Neutrophil (primary cell): ENCODE measurements around the gene TBC1D22A.

Experiments used
- H3K27ac ChIP-seq: fragments of 200-600 bp; sonication (generic); 2 replicates; pipeline ENCODE4 v1.5.1; 2016; ENCODE audit warnings: mild to moderate bottlenecking, moderate library complexity
- H3K27me3 ChIP-seq: fragments of 200-600 bp; sonication (generic); 2 replicates; pipeline ENCODE4 v1.6.0; 2016; ENCODE audit warnings: mild to moderate bottlenecking
- H3K36me3 ChIP-seq: fragments of 200-600 bp; sonication (generic); 2 replicates; pipeline ENCODE4 v1.5.1; 2017
- H3K4me1 ChIP-seq, 2 experiments: fragments of 200-600 bp in 1 of 2; sonication (generic) in 1 of 2; 1 replicate in 1 of 2; 2 replicates in 1 of 2; pipeline versions ENCODE4 v1.5.1 to v1.6.1; 2013 to 2016; ENCODE audit warnings: low read depth in 1 of 2, low read length in 1 of 2, mild to moderate bottlenecking in 1 of 2, moderate library complexity in 1 of 2; ENCODE audit not compliant: control insufficient read depth in 1 of 2, insufficient read depth in 1 of 2
- H3K4me3 ChIP-seq, 2 experiments: fragments of 200-600 bp in 1 of 2; sonication (generic) in 1 of 2; 1 replicate in 1 of 2; 2 replicates in 1 of 2; pipeline ENCODE4 v1.5.1; 2013 to 2016; ENCODE audit warnings: low read depth in 1 of 2, low read length in 1 of 2, mild to moderate bottlenecking in 1 of 2, moderate library complexity in 1 of 2
- H3K9me3 ChIP-seq: fragments of 200-600 bp; sonication (generic); 2 replicates; pipeline ENCODE4 v1.5.1; 2016
- CTCF ChIP-seq: fragments of 200-600 bp; sonication (generic); IDR thresholded peaks from 2 replicates; pipeline ENCODE4 v1.5.1; 2016; ENCODE audit warnings: antibody characterized with exemption

TBC1D22A gene

DNA sequence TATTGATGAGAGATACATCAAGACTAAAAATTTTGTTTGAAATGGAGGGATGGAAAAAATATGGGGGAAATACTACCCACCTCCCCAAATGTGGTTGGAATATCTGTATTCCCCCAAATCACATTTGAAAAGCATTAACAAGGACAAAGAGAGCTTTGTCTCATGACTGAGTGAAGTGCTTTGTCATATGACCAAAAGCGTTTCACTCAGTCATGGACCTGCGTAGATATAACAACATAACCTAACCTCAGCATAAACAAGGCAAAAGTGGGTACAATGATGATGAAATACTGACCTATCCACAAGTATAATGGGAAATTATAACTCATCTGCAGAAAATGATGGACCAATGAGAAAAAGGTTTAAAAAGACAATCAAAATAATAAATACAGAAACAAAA, 418.3 kb downstream of the TBC1D22A start:
- H3K4me1 ChIP-seq = no peaks in the 10 kb centered on the region
- no peak overlapping the region for H3K4me3 ChIP-seq

GRCh38 chr22:47187176-47187957, 424.9 kb downstream of the TBC1D22A start:
- no peak for TF ChIP-seq CTCF
- Histone ChIP-seq H3K9me3 (no peaks in the 10 kb centered on the region), H3K4me3 (no peak overlapping the region), H3K36me3 (no peaks in the 10 kb centered on the region), H3K27ac (no peak overlapping the region), H3K27me3 (no peaks in the 10 kb centered on the region), H3K4me1 (no peaks in the 10 kb centered on the region)

More for the DNA sequence above, 418.3 kb downstream of the TBC1D22A start:
- Histone ChIP-seq H3K27ac (no peak overlapping the region), H3K9me3 (no peaks in the 10 kb centered on the region), H3K36me3 (no peaks in the 10 kb centered on the region), H3K27me3 (no peaks in the 10 kb centered on the region)
- no peak for TF ChIP-seq CTCF

- no peaks in the 10 kb centered on the region for H3K36me3 ChIP-seq
- no peaks in the 10 kb centered on the region for H3K4me1 ChIP-seq
- no peaks in the 10 kb centered on the region for H3K9me3 ChIP-seq
- H3K27me3 ChIP-seq = no peaks in the 10 kb centered on the region
- H3K27ac ChIP-seq = no peak overlapping the region
- no peak overlapping the region for H3K4me3 ChIP-seq
- no peak for TF ChIP-seq CTCF
Observed at GRCh38 chr22:47188261-47189055, 426.0 kb downstream of the TBC1D22A start.

DNA sequence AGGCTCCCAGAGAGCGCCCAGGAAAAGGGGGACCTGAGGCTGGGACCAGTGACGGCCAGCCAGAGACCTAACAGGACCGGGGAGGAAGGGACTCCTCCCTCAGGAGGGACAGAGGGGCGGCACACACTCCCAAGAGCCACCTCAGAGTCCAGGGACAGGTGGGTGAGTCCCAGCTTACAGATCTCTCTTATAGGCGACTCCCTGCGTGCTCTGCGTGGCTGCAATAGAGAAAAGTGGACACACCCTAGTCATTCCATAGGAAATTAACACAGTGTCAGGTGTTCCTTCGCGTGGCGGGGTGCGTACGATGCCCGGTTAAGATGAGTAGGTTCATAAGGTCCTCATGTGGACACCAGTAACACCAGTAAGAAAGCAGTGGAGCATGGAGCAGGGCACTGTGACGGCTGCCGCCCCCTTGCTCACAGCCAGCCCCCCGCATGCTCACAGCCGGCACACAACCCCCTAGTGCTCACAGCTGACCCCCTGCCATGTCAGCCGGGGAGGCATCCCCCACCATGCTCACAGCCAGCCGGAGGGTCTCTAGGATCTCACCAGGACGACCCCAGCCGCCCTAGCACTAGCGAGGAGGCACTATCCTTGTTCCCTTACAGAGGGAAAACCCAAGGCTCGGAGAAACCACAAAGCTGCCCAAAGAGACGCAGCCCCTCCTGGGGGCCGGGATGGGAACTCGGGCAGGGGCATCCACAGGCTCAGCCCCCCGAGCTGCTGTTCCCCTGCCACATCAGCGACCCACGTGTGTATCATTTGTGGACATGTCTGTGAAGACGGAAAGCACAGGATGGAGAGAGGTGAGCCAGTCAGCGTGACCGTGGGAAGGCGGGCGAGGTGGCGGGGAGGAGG, 426.8 kb downstream of the TBC1D22A start:
- H3K27me3 ChIP-seq = no peaks in the 10 kb centered on the region
- H3K4me1 ChIP-seq = no peaks in the 10 kb centered on the region
- TF ChIP-seq CTCF = no peak
- no peaks in the 10 kb centered on the region for H3K36me3 ChIP-seq
- no peak overlapping the region for H3K27ac ChIP-seq
- no peaks in the 10 kb centered on the region for H3K9me3 ChIP-seq
- H3K4me3 ChIP-seq = no peak overlapping the region

DNA sequence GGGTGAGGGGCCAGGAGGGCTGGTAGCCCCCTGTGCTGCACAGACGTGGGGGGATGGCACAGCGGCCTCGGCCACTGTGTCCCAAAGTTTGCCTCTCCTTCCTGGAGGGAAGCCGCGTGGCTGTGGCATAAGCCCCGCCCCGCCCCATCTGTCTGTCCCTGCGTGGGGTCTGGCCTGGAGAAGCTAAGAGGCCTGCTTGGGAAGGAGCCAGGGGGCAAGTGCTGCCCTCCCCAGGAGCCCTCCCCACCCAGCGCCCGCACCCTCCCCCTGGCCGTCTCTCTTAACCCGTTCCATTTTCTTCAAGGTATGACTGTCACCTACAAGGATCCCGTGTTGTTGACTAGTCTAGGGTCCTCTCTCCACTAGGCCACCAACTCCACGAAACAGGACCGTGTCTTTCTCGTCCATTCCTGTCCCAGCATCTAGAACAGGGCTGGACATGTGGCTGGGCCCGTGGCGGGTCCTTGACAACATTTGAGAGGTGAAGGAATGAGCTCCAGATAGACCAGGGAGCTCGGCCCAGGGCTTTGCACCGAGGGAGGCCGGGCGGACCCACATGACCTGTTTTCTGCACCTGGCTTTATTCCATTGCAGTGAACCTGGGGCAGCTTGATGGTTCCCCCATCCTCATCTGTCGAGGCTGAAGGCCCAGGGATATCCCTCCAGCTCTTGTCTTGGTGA, 428.0 kb downstream of the TBC1D22A start:
- Histone ChIP-seq H3K36me3 (no peaks in the 10 kb centered on the region), H3K27me3 (no peaks in the 10 kb centered on the region), H3K9me3 (no peaks in the 10 kb centered on the region), H3K4me1 (no peaks in the 10 kb centered on the region), H3K27ac (no peak overlapping the region), H3K4me3 (no peak overlapping the region)
- no peak for TF ChIP-seq CTCF
